GM19328 (cell line): ENCODE data around the gene UNKL.

Experiments
- ATAC-seq: cut with Tn5 transposase; IDR thresholded peaks from one replicate; pipeline ENCODE4 v1.9.1; 2021; ENCODE audit warnings: mild to moderate bottlenecking, moderate library complexity; ENCODE audit not compliant: unreplicated experiment

Gene UNKL

GRCh38 chr16:1403036-1403435 lies 11.5 kb downstream of the UNKL start:
- ATAC-seq: no peak

- no peak for ATAC-seq
These were observed 12.7 kb downstream of the UNKL start for GRCh38 chr16:1401758-1402154.

- no peak for ATAC-seq
These were observed 13.3 kb downstream of the UNKL start for GRCh38 chr16:1401061-1401757.

GRCh38 chr16:1398826-1399581 lies 15.5 kb downstream of the UNKL start:
- no peak for ATAC-seq

GRCh38 chr16:1398351-1398750 lies 16.2 kb downstream of the UNKL start:
- ATAC-seq: no peak

- ATAC-seq: no peak
These were observed 16.7 kb downstream of the UNKL start for GRCh38 chr16:1397779-1398178.

GRCh38 chr16:1395444-1396031 lies 19.0 kb downstream of the UNKL start:
- ATAC-seq: no peak

- ATAC-seq: no peak
These were observed 20.0 kb downstream of the UNKL start for GRCh38 chr16:1394367-1394951.

GRCh38 chr16:1393613-1394176 lies 20.8 kb downstream of the UNKL start:
- ATAC-seq: no peak

GRCh38 chr16:1392826-1393225 lies 21.7 kb downstream of the UNKL start:
- no peak for ATAC-seq

GRCh38 chr16:1390239-1390779 lies 24.2 kb downstream of the UNKL start:
- ATAC-seq: no peak

- ATAC-seq: no peak
These were observed 24.7 kb downstream of the UNKL start for GRCh38 chr16:1389762-1390161.

- ATAC-seq: no peak
These were observed 27.2 kb downstream of the UNKL start for GRCh38 chr16:1387331-1387730.

GRCh38 chr16:1385232-1385631 lies 29.3 kb downstream of the UNKL start:
- no peak for ATAC-seq

GRCh38 chr16:1383556-1383955 lies 30.9 kb downstream of the UNKL start:
- ATAC-seq: no peak

GRCh38 chr16:1381612-1382406 lies 32.7 kb downstream of the UNKL start:
- ATAC-seq: no peak

GRCh38 chr16:1380195-1380594 lies 34.3 kb downstream of the UNKL start:
- ATAC-seq: no peak

GRCh38 chr16:1379304-1380076 lies 35.0 kb downstream of the UNKL start:
- ATAC-seq: no peak

- ATAC-seq: no peak
These were observed 35.6 kb downstream of the UNKL start for GRCh38 chr16:1378804-1379303.
